Ureter (tissue), 1 donor: Measurements from ENCODE around the gene NLRP6. TPM values are rescaled to one million over a fixed set of nuclear protein-coding genes. Genes with fewer than 3 reads are reported as not detected.
"Not testable (repeated sequence)": the region's sequence is repeated elsewhere in the genome, so short reads cannot be mapped to it uniquely, and the experiment has no call there.

Source experiments
- DNase-seq: peaks from one replicate; pipeline ENCODE4 v3.0.0-alpha.2; 2020; ENCODE audit warnings: low spot score
- total RNA-seq: library from RNA; stranded (reverse); gene quantifications from one replicate; pipeline ENCODE4 v1.2.4, GENCODE V29; 2023
- donor health status: DM: yes; HTN: yes; CAD: no.

Gene NLRP6
- total RNA-seq, 1 donor from 2014 or later, result 0.36 TPM

- DNase-seq, result not testable (repeated sequence)
Observed at GRCh38 chr11:324593-325517, 46.6 kb downstream of the NLRP6 start.

GRCh38 chr11:325796-326591, 47.8 kb downstream of the NLRP6 start:
- no peak for DNase-seq

GRCh38 chr11:326592-326841, 48.3 kb downstream of the NLRP6 start:
- DNase-seq, result no peak

- peak; percentile 89 for DNase-seq
Observed at GRCh38 chr11:326842-327580, 48.8 kb downstream of the NLRP6 start.

GRCh38 chr11:327581-327923, 49.3 kb downstream of the NLRP6 start:
- DNase-seq, result no peak

GRCh38 chr11:328012-328411, 49.8 kb downstream of the NLRP6 start:
- DNase-seq, result no peak

- not testable (repeated sequence) for DNase-seq
Observed at GRCh38 chr11:328516-329100, 50.4 kb downstream of the NLRP6 start.

- DNase-seq, result no peak
Observed at GRCh38 chr11:329886-330253, 51.7 kb downstream of the NLRP6 start.

GRCh38 chr11:330307-330693, 52.1 kb downstream of the NLRP6 start:
- DNase-seq, result no peak

GRCh38 chr11:330694-331357, 52.6 kb downstream of the NLRP6 start:
- no peak for DNase-seq

GRCh38 chr11:331358-332060, 53.3 kb downstream of the NLRP6 start:
- no peak for DNase-seq

- DNase-seq, result no peak
Observed at GRCh38 chr11:332651-333480, 54.7 kb downstream of the NLRP6 start.

GRCh38 chr11:333616-334263, 55.5 kb downstream of the NLRP6 start:
- not testable (repeated sequence) for DNase-seq

GRCh38 chr11:334264-334994, 56.2 kb downstream of the NLRP6 start:
- DNase-seq, result no peak

Other genes starting within 250 kb of the NLRP6 start
- not detected for gene SCGB1C1, start 85.3 kb upstream of the NLRP6 start, total RNA-seq
- gene BET1L, start 71.0 kb upstream of the NLRP6 start, total RNA-seq, result 59.9 TPM
- 108 TPM for gene RIC8A, start 70.7 kb upstream of the NLRP6 start, total RNA-seq
- 13.9 TPM for gene SIRT3, start 42.1 kb upstream of the NLRP6 start, total RNA-seq
- 87.5 TPM for gene PSMD13, start 41.4 kb upstream of the NLRP6 start, total RNA-seq
- gene PGGHG, start 10.7 kb downstream of the NLRP6 start, total RNA-seq, result 45.0 TPM
- gene IFITM5, start 21.1 kb downstream of the NLRP6 start, total RNA-seq, result not detected
- 408 TPM for gene IFITM2, start 29.4 kb downstream of the NLRP6 start, total RNA-seq
- gene IFITM1, start 35.6 kb downstream of the NLRP6 start, total RNA-seq, result 150 TPM
- gene IFITM3, start 42.5 kb downstream of the NLRP6 start, total RNA-seq, result 536 TPM
- 3.3 TPM for gene B4GALNT4, start 91.1 kb downstream of the NLRP6 start, total RNA-seq
- 78.5 TPM for gene PKP3, start 115.8 kb downstream of the NLRP6 start, total RNA-seq
- 73.9 TPM for gene SIGIRR, start 136.6 kb downstream of the NLRP6 start, total RNA-seq
- gene ANO9, start 163.6 kb downstream of the NLRP6 start, total RNA-seq, result 17.9 TPM
- gene PTDSS2, start 171.9 kb downstream of the NLRP6 start, total RNA-seq, result 28.6 TPM
- gene RNH1, start 228.8 kb downstream of the NLRP6 start, total RNA-seq, result 182 TPM